HG03159 (cell line): ENCODE data around the gene APP.

Experiments
- ATAC-seq: cut with Tn5 transposase; IDR thresholded peaks from one replicate; pipeline ENCODE4 v1.9.1; 2021; ENCODE audit warnings: mild to moderate bottlenecking, moderate library complexity; ENCODE audit not compliant: unreplicated experiment

Gene APP

GRCh38 chr21:25845729-25846256 lies 324.8 kb downstream of the APP start:
- no peak for ATAC-seq

GRCh38 chr21:25842925-25843324 lies 327.6 kb downstream of the APP start:
- ATAC-seq = no peak

GRCh38 chr21:25838809-25839208 lies 331.8 kb downstream of the APP start:
- no peak for ATAC-seq

GRCh38 chr21:25837533-25838265 lies 332.9 kb downstream of the APP start:
- ATAC-seq = no peak

GRCh38 chr21:25836396-25836795 lies 334.2 kb downstream of the APP start:
- no peak for ATAC-seq

- no peak for ATAC-seq
These were observed 336.2 kb downstream of the APP start for GRCh38 chr21:25834381-25834780.

- no peak for ATAC-seq
These were observed 339.1 kb downstream of the APP start for GRCh38 chr21:25831300-25831960.
